ENCODE measurements around the gene NHLRC4. TPM values are rescaled to one million over a fixed set of nuclear protein-coding genes. Genes with fewer than 3 reads are reported as not detected.

Gene NHLRC4
- total RNA-seq, 1 experiment from 2014 or later, result 4.0 TPM

GRCh38 chr16:555528-556473 is 11.0 kb upstream of the NHLRC4 start:
- ChIA-PET CTCF (no interaction called here), POLR2A (no interaction called here)
- H3K9me3 ChIP-seq (ENCODE audit: control insufficient read depth, insufficient read depth, low read depth, low read length), result no peaks in the 10 kb centered on the region
- H3K36me3 ChIP-seq (ENCODE audit: control insufficient read depth, insufficient read depth, low read length), result no peaks in the 10 kb centered on the region
- ATAC-seq, result no peak
- TF ChIP-seq, protein P1, sequence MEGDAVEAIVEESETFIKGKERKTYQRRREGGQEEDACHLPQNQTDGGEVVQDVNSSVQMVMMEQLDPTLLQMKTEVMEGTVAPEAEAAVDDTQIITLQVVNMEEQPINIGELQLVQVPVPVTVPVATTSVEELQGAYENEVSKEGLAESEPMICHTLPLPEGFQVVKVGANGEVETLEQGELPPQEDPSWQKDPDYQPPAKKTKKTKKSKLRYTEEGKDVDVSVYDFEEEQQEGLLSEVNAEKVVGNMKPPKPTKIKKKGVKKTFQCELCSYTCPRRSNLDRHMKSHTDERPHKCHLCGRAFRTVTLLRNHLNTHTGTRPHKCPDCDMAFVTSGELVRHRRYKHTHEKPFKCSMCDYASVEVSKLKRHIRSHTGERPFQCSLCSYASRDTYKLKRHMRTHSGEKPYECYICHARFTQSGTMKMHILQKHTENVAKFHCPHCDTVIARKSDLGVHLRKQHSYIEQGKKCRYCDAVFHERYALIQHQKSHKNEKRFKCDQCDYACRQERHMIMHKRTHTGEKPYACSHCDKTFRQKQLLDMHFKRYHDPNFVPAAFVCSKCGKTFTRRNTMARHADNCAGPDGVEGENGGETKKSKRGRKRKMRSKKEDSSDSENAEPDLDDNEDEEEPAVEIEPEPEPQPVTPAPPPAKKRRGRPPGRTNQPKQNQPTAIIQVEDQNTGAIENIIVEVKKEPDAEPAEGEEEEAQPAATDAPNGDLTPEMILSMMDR (IDR thresholded peaks at IDR 0.05), result peak; percentile 41
- no peak for TF ChIP-seq TCF7L2 (IDR thresholded peaks at IDR 0.05; ENCODE audit: low read depth, low read length)
- BruUV-seq (replicated peaks), result no TSS peak
- intact Hi-C loops (cut with micrococcal nuclease; ENCODE audit: unreplicated experiment) (no loop called here), in situ Hi-C loops (cut with HindIII; ENCODE audit: low pct_unique_long_range_greater_than_20kb, low sequenced_read_pairs) (no loop called here)
- H3K4me1 ChIP-seq (ENCODE audit: control insufficient read depth, insufficient read depth, low read length), result peaks cover 27% of the 10 kb centered on the region
- no peak overlapping the region for H3K27ac ChIP-seq (ENCODE audit: low read length)
- H3K27me3 ChIP-seq (ENCODE audit: control insufficient read depth, insufficient read depth, low read length), result no peaks in the 10 kb centered on the region
- H3K4me3 ChIP-seq (ENCODE audit: low read depth in 2 of 2, low read length in 2 of 2), result no peak overlapping the region
- DNase-seq (ENCODE audit: low read depth, low spot score), result no peak

DNA sequence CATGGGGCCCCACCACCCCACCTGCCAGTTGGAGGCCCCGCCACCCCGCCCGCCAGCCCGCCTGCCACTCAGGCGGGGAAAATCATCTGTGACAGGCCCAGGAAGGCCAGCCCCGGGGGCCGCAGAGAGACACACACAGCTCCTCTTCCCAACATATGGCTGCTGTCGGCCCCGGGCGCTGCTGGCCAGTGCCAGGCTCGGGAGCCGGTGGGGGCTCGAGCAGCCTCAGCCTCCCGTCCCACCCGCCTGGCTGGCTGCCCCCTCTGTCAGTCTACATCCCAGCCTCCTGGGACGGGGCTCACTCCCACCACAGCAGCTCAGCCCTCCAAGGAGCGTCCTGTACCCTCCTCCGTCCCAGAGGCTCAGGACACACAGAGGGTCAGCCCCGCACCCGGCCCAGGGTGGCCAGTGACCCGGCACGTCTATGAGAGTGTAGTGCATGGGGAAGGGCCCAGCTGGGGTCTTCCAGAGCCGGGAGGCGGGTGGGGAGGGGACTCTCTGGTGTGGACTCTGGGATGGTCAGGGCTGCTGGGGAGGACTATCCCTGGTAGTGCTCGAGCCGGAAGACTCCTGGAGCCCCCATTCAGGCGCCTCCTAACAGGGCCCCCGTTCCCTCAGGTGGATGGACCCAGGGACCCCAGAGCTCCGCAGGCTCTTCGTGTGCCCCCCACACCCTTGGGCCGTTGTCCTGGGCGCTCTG is 10.2 kb upstream of the NHLRC4 start:
- H3K27ac ChIP-seq (ENCODE audit: low read length), result no peak overlapping the region
- H3K4me1 ChIP-seq (ENCODE audit: control insufficient read depth, insufficient read depth, low read length), result peaks cover 27% of the 10 kb centered on the region
- in situ Hi-C loops (cut with HindIII; ENCODE audit: low pct_unique_long_range_greater_than_20kb, low sequenced_read_pairs), result no loop called here
- BruUV-seq (replicated peaks), result no TSS peak
- no peaks in the 10 kb centered on the region for H3K9me3 ChIP-seq (ENCODE audit: control insufficient read depth, insufficient read depth, low read depth, low read length)
- no peaks in the 10 kb centered on the region for H3K27me3 ChIP-seq (ENCODE audit: control insufficient read depth, insufficient read depth, low read length)
- intact Hi-C loops (cut with micrococcal nuclease; ENCODE audit: unreplicated experiment), result no loop called here
- TF ChIP-seq SIN3A (IDR thresholded peaks at IDR 0.05; ENCODE audit: borderline replicate concordance, insufficient read depth, low read depth, low read length) (no peak), TCF7L2 (IDR thresholded peaks at IDR 0.05; ENCODE audit: low read depth, low read length) (no peak), POLR2AphosphoS5 (IDR thresholded peaks at IDR 0.05; ENCODE audit: low read depth, low read length) (no peak)
- TF ChIP-seq, protein P1 (IDR thresholded peaks at IDR 0.05), result no peak
- TF ChIP-seq, protein P2, sequence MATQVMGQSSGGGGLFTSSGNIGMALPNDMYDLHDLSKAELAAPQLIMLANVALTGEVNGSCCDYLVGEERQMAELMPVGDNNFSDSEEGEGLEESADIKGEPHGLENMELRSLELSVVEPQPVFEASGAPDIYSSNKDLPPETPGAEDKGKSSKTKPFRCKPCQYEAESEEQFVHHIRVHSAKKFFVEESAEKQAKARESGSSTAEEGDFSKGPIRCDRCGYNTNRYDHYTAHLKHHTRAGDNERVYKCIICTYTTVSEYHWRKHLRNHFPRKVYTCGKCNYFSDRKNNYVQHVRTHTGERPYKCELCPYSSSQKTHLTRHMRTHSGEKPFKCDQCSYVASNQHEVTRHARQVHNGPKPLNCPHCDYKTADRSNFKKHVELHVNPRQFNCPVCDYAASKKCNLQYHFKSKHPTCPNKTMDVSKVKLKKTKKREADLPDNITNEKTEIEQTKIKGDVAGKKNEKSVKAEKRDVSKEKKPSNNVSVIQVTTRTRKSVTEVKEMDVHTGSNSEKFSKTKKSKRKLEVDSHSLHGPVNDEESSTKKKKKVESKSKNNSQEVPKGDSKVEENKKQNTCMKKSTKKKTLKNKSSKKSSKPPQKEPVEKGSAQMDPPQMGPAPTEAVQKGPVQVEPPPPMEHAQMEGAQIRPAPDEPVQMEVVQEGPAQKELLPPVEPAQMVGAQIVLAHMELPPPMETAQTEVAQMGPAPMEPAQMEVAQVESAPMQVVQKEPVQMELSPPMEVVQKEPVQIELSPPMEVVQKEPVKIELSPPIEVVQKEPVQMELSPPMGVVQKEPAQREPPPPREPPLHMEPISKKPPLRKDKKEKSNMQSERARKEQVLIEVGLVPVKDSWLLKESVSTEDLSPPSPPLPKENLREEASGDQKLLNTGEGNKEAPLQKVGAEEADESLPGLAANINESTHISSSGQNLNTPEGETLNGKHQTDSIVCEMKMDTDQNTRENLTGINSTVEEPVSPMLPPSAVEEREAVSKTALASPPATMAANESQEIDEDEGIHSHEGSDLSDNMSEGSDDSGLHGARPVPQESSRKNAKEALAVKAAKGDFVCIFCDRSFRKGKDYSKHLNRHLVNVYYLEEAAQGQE (IDR thresholded peaks at IDR 0.05; ENCODE audit: insufficient read depth in 1 of 2, low read depth in 2 of 2, low read length in 1 of 2), result no peak
- H3K36me3 ChIP-seq (ENCODE audit: control insufficient read depth, insufficient read depth, low read length), result no peaks in the 10 kb centered on the region
- DNase-seq (ENCODE audit: low read depth, low spot score) (no peak), ATAC-seq (no peak)
- ChIA-PET CTCF (no interaction called here), POLR2A (no interaction called here)
- H3K4me3 ChIP-seq (ENCODE audit: low read depth in 2 of 2, low read length in 2 of 2), result no peak overlapping the region
